ENCODE data around the gene FRMD5. TPM values are rescaled to one million over a fixed set of nuclear protein-coding genes. Genes with fewer than 3 reads are reported as not detected.

The FRMD5 gene
- polyA plus RNA-seq, 1 donor (not counting 4 experiments of a cell fraction or from before 2014, with no cell fraction given), result 7.3 TPM

GRCh38 chr15:44097552-44097951 is 97.5 kb downstream of the FRMD5 start:
- peaks cover 0 to 2% of the 10 kb centered on the region in 2 experiments for H3K36me3 ChIP-seq (ENCODE audit: control insufficient read depth in 2 of 2, extremely low read depth in 1 of 2, insufficient read depth in 2 of 2, low read length in 2 of 2)
- no peak overlapping the region for H3K4me3 ChIP-seq (ENCODE audit: control insufficient read depth in 2 of 3, extremely low read depth in 1 of 3, insufficient read depth in 2 of 3, low read depth in 1 of 3, low read length in 3 of 3)
- H3K79me2 ChIP-seq (ENCODE audit: control insufficient read depth, insufficient read depth, low read length), result peaks cover 9% of the 10 kb centered on the region
- dilution Hi-C loops (cut with MboI; ENCODE audit: extremely low pct_ligation_motif_present, low sequenced_read_pairs), result no loop called here
- H3K9ac ChIP-seq (ENCODE audit: control insufficient read depth, extremely low read depth, insufficient read depth, low read length), result no peak overlapping the region
- no peaks in the 10 kb centered on the region for H3K9me1 ChIP-seq (ENCODE audit: control insufficient read depth, extremely low read depth, insufficient read depth, low read length)
- no peaks in the 10 kb centered on the region for H3K27me3 ChIP-seq (ENCODE audit: control insufficient read depth, extremely low read depth, insufficient read depth, low read length)
- no peak overlapping the region for H2AFZ ChIP-seq (ENCODE audit: control insufficient read depth, low read length)
- TF ChIP-seq CTCF (optimal IDR thresholded peaks at IDR 0.05 in 1 of 3, IDR thresholded peaks at IDR 0.05 in 1 of 3, conservative IDR thresholded peaks at IDR 0.05 in 1 of 3; ENCODE audit: extremely low read depth in 1 of 3, insufficient read depth in 2 of 3, low read length in 3 of 3) (no peak), EZH2 (IDR thresholded peaks at IDR 0.05; ENCODE audit: low read length) (no peak)
- H3K4me1 ChIP-seq (ENCODE audit: control insufficient read depth, extremely low read depth, insufficient read depth, low read length), result peaks cover 17% of the 10 kb centered on the region
- DNase-seq (ENCODE audit: low read depth, low spot score) (no peak), FAIRE-seq (no peak)
- H3K4me2 ChIP-seq (ENCODE audit: control insufficient read depth, extremely low read depth, insufficient read depth, low read depth, low read length), result no peak overlapping the region
- no peak overlapping the region for H3K27ac ChIP-seq (ENCODE audit: control insufficient read depth, insufficient read depth, low read length)
- H3K9me3 ChIP-seq (ENCODE audit: control insufficient read depth, low read depth, low read length), result no peaks in the 10 kb centered on the region
- no peaks in the 10 kb centered on the region for H4K20me1 ChIP-seq (ENCODE audit: control insufficient read depth, extremely low read depth, insufficient read depth, low read length)

- Histone ChIP-seq H3K79me2 (ENCODE audit: control insufficient read depth, insufficient read depth, low read length) (peaks cover 9% of the 10 kb centered on the region), H3K9me3 (ENCODE audit: control insufficient read depth, low read depth, low read length) (no peaks in the 10 kb centered on the region), H4K20me1 (ENCODE audit: control insufficient read depth, extremely low read depth, insufficient read depth, low read length) (no peaks in the 10 kb centered on the region), H3K9me1 (ENCODE audit: control insufficient read depth, extremely low read depth, insufficient read depth, low read length) (no peaks in the 10 kb centered on the region), H3K9ac (ENCODE audit: control insufficient read depth, extremely low read depth, insufficient read depth, low read length) (no peak overlapping the region), H3K27ac (ENCODE audit: control insufficient read depth, insufficient read depth, low read length) (no peak overlapping the region), H2AFZ (ENCODE audit: control insufficient read depth, low read length) (no peak overlapping the region), H3K4me2 (ENCODE audit: control insufficient read depth, extremely low read depth, insufficient read depth, low read depth, low read length) (no peak overlapping the region), H3K36me3 (ENCODE audit: control insufficient read depth in 2 of 2, extremely low read depth in 1 of 2, insufficient read depth in 2 of 2, low read length in 2 of 2) (peaks cover 0 to 2% of the 10 kb centered on the region in 2 experiments), H3K4me1 (ENCODE audit: control insufficient read depth, extremely low read depth, insufficient read depth, low read length) (peaks cover 14% of the 10 kb centered on the region), H3K4me3 (ENCODE audit: control insufficient read depth in 2 of 3, extremely low read depth in 1 of 3, insufficient read depth in 2 of 3, low read depth in 1 of 3, low read length in 3 of 3) (no peak overlapping the region), H3K27me3 (ENCODE audit: control insufficient read depth, extremely low read depth, insufficient read depth, low read length) (no peaks in the 10 kb centered on the region)
- no peak for DNase-seq (ENCODE audit: low read depth, low spot score)
- no peak for FAIRE-seq
- dilution Hi-C loops (cut with MboI; ENCODE audit: extremely low pct_ligation_motif_present, low sequenced_read_pairs), result no loop called here
- no peak for TF ChIP-seq EZH2 (IDR thresholded peaks at IDR 0.05; ENCODE audit: low read length)
- TF ChIP-seq CTCF (optimal IDR thresholded peaks at IDR 0.05 in 1 of 3, IDR thresholded peaks at IDR 0.05 in 1 of 3, conservative IDR thresholded peaks at IDR 0.05 in 1 of 3; ENCODE audit: extremely low read depth in 1 of 3, insufficient read depth in 2 of 3, low read length in 3 of 3), result no peak
Measured at GRCh38 chr15:44096596-44096995, 98.5 kb downstream of the FRMD5 start.

Data from keratinocyte (primary cell).